NCI-H2171 (cell line): Measurements from ENCODE around the gene URI1.

Source experiments
- DNase-seq: peaks from one replicate; lab custom pipeline; 2025; lab: John Stamatoyannopoulos, UW

The URI1 gene

DNA sequence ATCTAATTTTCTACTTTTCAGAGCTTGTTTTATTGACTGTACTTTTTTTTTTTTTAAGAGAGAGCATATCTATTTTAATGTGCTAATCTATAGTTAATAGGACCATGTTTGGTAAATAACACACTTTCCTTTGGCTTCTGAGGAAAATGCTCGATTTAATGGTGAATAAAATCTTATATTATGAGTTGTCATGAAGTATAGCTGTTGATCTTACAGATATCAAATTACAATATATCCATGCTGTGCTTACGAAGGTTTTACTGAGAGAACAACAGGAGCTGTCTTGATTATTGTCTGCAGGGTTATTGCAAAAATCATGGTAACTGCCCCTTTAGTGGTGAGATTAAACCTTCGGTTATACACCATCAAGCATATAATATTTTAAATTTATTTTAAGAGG, 29.6 kb downstream of the URI1 start:
- no peak for DNase-seq

DNA sequence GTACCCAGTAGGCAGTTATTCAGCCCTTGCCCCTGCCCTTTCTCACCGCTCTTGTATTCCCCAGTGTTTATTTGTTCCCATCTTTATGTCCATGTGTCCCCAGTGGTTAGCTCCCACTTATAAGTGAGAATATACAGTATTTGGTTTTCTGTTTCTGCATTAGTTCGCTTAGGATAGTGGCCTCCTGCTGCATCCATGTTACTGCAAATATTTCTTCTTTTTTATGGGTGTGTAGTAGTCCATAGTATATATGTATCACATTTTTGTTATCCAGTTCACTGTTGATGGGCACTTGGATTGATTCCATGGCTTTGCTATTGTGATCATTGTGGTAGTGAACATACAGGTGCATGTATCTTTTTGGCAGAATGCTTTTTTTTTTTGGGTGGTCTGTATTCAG, 32.7 kb downstream of the URI1 start:
- DNase-seq: no peak

- DNase-seq: no peak
Observed at GRCh38 chr19:29976151-29976943, 34.3 kb downstream of the URI1 start.

DNA sequence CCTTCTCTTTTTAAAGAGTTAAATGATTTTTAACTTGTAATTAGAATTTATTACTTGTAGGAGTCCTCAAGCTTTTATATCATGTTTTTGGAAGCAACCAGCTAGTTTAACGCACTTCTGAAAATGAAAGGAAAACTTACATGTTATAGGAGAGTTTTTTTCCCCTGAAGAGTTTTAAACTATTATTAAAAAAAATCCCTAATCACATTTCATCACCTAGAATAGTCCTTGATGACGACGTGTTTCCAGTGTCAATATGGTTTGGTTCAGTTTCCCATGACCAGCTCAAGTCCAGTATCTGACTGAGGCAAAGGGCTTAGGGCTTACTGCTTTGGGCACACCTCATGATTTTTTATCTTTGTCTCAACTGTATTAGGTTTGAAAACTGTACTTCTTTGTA, 36.0 kb downstream of the URI1 start:
- DNase-seq: no peak

DNA sequence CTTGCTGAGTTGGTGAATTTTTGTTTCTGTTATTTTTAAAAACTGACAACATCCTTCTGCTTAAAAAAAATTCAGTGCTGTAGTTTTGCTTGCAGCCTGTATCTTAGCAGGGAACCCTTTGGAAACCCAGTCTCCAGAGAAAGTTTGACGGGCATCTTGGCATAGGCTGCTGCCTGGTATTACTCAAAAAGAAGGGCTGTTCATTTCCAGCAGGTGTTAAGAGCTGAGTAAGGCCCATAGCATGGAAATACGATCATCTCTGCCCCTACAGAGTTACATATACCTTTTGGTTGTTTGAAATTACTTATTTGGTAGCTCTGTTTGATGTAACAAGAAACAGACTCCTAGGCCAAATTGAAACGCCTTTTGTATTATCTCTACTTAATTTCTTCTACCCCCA, 41.5 kb downstream of the URI1 start:
- no peak for DNase-seq

- DNase-seq: no peak
Observed at GRCh38 chr19:29985196-29985595, 43.2 kb downstream of the URI1 start.

DNA sequence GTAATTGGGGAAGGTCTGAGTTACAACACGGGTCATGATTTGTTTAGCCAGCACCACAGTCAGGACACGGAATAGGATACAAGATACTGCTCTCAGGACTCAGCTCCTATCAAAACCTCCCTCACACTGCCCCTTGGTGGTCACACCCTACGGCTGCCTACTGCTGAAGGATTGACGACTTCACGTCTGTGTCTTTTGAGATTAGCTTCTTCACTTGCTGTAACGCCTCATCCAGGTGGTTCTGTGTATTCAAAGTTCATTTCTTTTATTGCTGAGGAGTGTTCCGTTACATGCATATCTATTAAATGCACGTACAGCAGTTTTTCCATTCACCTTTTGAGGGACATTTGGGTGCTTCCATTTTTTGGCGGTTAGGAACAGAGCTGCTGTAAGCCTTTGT, 46.3 kb downstream of the URI1 start:
- DNase-seq: no peak

DNA sequence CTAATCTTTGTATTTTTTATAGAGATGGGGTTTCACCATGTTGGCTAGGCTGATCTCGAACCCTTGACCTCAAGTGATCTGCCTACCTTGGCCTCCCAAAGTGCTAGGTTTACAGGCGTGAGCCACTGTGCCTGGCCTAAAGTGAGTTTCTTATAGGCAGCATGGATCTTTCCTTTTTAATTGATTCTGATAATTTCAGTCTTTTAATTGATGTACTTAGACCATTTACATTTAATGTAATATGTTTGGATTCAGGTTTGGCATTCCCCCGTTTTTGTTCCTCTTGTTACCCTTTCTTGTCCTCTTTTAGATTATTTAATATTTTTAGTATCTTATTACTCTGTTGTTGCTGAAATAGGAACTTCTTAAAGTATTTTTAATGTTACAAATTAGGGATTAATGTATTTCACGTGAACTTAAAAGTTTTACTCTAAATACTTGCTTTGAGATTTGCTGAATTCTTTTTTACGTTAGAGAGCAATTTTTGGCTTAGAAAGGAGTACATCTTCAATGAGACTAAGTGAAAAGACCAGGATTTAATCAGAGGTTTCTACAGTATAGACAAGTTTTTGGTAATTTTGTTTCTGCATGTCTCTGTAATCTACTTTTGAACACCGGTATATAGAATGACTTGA, 50.3 kb downstream of the URI1 start:
- no peak for DNase-seq

- no peak for DNase-seq
Observed at GRCh38 chr19:29999490-29999889, 57.5 kb downstream of the URI1 start.

DNA sequence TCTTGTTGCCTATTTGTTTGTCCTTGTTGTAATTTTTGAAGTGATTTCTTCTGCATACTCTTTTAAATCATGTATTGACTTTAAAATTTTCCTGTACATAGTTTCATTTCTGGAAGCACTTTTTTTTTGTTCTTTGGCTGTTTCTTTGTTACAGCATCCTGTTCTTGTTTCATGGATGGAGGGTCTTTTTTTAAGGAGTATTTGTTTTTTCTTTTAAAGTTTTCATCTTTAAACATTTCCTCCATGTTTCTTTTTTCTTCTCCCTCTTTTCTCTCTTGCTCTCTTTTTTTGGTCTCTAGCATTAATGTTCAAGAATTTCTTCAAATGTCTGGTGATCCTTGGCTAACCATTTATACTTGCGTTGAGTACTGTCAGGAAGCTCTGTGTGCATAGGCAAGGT, 58.8 kb downstream of the URI1 start:
- no peak for DNase-seq

- no peak for DNase-seq
Observed at GRCh38 chr19:30001301-30001700, 59.3 kb downstream of the URI1 start.

DNA sequence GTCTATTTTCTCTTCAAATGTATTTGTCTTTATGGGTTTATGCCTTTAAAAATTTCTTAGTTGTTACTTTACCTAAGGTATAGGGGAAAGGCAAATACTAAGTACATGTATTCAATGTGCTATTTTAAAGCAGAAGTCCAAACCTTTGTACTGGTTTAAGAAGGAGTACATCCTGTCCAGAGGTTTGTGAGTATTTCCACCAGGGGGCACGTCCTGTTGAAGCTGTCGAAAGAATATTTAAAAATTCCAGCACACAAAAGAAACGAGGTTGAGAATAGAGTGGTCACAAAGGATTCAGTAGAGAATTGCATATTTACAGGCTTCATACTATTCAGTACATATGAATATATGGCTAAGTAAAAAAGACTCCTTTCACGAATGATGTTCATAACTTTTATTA, 59.8 kb downstream of the URI1 start:
- no peak for DNase-seq

DNA sequence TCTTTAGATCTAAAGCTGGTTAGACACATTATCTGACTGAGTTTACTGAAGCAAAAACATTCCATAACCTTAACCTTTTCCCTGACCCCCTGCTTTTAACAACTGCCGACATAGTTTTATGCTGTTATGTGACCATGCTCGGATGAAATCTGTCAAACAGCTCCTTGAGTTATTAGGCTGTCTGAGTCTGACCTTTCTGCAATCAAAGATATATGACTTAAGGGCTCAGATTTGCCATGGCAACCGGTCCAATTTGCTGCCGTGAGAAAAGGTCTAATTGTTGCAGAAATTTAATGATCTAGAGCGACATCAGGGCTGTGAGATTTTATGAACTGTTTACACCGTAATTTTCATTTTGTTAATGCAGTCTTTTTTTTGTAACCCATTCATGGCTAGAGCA, 61.8 kb downstream of the URI1 start:
- no peak for DNase-seq

DNA sequence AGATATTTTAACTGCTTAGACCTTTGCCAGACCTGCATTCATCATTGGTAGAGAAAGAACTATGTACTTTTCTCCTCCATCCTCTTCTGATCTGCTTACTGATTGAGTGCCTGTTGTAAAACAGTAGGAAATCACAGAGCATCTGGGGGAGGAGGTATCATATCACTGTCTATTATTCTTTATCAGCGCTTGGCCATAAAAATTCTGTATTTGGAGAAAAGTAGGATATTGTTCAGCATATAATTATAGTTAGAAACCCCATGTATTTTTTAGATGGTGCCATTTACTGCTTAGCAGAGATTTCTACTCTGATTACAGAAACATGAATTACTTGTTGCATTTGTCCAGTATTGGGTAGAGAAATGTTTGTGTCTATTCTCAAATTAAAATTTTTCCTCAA, 62.4 kb downstream of the URI1 start:
- no peak for DNase-seq

DNA sequence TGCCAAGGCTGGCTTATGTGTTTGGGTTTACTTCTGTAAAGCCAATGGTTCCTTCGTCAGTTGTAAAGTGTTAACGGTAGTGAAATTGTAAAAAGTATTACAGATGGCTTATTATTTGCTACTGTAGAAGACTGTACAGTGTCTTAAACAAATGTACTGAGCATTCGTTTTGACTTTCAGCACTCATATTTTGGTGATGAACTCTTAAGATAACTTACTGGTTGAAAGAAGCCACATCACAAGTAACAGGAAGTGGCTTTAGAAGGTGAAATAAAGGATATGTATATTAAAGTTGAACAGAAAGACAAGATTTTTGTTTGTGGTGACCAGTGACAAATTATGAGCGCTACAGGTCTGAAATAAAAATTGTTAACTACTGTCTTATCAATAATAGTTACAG, 64.2 kb downstream of the URI1 start:
- no peak for DNase-seq

DNA sequence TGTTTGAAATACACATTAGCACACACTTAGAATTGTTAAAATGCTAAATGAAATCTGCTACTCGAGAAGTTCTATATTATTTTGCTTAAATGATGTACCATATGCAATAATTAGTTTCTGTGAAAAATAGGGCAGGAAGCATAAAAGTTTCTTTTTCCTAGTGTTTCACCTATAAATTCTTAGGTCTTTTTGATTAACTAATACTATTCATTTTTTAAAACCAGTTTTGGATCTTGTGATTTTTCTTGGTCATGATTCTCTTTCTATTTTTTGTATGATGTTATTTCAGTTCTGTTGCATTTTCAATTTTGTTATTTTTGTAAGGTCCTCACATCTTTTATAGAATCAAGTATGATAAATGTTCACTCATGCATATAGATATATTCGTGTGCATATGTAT, 66.1 kb downstream of the URI1 start:
- DNase-seq: no peak

DNA sequence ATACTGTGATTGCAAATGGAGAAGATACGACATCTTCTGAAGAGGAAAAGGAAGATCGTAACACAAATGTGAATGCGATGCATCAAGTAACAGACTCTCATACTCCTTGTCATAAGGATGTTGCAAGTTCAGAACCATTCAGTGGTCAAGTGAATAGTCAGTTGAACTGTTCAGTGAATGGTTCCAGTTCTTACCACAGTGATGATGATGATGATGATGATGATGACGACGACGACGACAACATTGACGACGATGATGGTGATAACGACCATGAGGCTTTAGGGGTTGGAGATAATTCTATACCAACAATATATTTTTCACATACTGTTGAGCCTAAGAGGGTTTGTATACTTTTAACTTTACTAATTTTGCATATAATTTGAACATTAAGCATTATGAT, 67.0 kb downstream of the URI1 start:
- no peak for DNase-seq

GRCh38 chr19:30011051-30011578, 69.1 kb downstream of the URI1 start:
- no peak for DNase-seq

DNA sequence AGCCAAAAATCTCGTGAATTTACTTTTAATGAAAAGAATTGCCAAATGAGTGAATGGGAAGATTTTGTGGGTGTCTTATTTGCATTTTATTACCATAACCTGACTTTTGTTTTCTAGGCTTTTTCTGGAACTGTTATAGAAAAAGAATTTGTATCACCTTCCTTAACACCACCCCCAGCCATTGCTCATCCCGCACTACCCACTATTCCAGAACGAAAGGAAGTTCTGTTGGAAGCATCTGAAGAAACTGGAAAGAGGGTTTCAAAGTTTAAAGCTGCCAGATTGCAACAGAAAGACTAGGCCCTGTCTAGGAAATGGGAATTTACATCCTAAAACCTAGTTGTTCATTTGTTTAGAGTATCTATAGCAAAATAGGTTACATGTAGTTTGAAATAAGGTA, 72.7 kb downstream of the URI1 start:
- DNase-seq: no peak

DNA sequence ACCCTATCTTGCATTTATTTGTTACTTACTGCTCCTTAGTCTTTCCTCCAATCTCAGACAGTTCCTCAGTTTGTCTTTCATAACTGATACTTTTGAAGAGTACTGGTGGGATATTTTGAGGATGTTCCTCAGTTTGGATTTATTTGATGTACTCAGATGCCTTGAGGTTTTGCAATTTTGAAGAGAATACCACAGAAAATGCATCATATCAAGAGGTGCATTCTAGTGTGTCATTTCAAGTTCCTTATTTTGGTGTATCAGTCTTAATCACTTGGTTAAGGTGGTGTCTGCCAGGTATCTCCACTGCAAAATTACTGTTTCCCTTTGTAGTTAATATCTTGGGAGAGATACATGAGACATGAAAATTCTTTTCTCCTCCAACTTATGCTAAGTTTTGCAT, 75.1 kb downstream of the URI1 start:
- DNase-seq: no peak

GRCh38 chr19:30020189-30020588, 78.2 kb downstream of the URI1 start:
- DNase-seq: no peak

DNA sequence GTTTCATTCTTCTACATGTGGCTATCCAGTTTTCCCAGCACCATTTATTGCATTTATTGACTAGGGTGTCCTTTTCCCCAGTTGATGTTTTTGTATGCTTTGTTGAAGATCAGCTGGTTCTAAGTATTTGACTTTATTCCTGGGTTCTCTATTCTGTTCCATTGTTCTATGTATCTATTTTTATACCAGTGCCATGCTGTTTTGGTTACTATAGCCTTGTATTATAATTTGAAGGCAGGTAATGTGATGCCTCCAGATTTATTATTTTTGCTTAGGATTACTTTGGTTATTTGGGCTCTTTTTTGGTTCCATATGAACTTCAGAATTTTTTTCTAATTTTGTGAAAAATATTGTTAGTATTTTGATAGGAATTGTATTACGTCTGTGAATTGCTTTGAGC, 80.6 kb downstream of the URI1 start:
- no peak for DNase-seq

DNA sequence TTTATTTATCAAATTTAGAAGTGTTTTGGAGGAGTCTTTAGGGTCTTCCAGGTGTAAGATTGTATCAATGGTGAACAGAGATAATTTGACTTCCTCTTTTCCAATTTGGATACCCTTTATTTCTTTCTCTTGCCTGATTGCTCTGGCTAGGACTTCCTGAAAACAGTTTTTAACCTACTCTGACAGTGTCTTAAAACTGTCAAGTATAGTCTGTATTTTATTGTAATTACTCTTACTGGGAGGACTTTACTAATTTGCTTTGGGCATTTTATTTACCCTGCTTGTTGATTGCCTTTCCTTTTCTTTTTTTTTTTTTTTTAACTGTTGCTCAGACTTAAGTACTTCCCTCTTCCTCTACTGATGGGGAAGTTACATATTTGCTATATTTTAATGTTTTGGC, 81.3 kb downstream of the URI1 start:
- DNase-seq: no peak

DNA sequence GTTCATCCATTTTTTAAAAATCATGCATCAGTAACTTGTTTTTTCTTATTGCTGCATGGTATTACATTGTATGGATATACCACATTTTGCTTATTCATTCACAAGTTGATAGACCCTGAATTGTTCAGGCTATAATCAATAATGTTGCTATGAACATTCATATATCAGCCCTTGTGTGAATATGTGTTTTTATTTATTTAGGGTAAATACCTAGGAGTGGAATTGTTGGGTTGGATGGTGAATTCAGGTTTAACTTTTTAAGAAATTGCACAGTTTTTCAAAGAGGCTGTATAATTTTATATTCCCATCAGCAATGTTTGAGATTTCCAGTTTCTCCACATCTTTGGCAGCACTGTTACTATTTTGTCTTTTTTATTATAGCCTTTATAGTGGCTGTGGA, 82.1 kb downstream of the URI1 start:
- no peak for DNase-seq
